Activated B cell treated with CpG ODN at 0.5 μM for 24 hours (primary cell): ENCODE results near the gene SPINT2. TPM values are rescaled to one million over a fixed set of nuclear protein-coding genes. Genes with fewer than 3 reads are reported as not detected.

Experiments used
- ATAC-seq: fragments of 200-7000 bp; cut with Tn5 transposase; one replicate; pipeline ENCODE4 v1.10.0; 2021; ENCODE audit warnings: low read depth, mild to moderate bottlenecking, moderate library complexity
- CTCF ChIA-PET: fragments of 350-600 bp; sonication (Branson Sonifier 250); formaldehyde crosslinking; loops from one replicate; lab custom pipeline; 2021; ENCODE audit warnings: antibody characterized with exemption; lab: Charles Lee
- POLR2A ChIA-PET: fragments of 350-600 bp; sonication (Branson Sonifier 250); formaldehyde crosslinking; loops from one replicate; lab custom pipeline; 2021; ENCODE audit warnings: antibody characterized with exemption; lab: Charles Lee
- DNase-seq: peaks from one replicate; pipeline ENCODE4 v3.0.0; 2022
- H3K27ac Mint-ChIP-seq: one replicate; pipeline ENCODE4 v1.8.0; 2020; ENCODE audit warnings: mixed read lengths
- H3K27me3 Mint-ChIP-seq: one replicate; pipeline ENCODE4 v1.8.0; 2021; ENCODE audit warnings: mixed read lengths
- H3K36me3 Mint-ChIP-seq: one replicate; pipeline ENCODE4 v1.8.0; 2021; ENCODE audit warnings: low read depth, mixed read lengths
- H3K4me1 Mint-ChIP-seq: one replicate; pipeline ENCODE4 v1.8.0; 2021; ENCODE audit warnings: mixed read lengths
- H3K4me3 Mint-ChIP-seq: one replicate; pipeline ENCODE4 v1.8.0; 2020; ENCODE audit warnings: mild to moderate bottlenecking, mixed read lengths
- H3K9me3 Mint-ChIP-seq: one replicate; pipeline ENCODE4 v1.8.0; 2020; ENCODE audit warnings: mixed read lengths
- intact Hi-C: fragments of 100-400 bp; cut with micrococcal nuclease; formaldehyde crosslinking; loops from one replicate; pipeline ENCODE4 v1.15.1; 2024
- total RNA-seq: library from RNA; stranded (reverse); gene quantifications from 2 replicates; pipeline ENCODE4 v1.2.3, GENCODE V29; 2022
- TF ChIP-seq, protein P1 (sequence below): fragments of 200-600 bp; IDR thresholded peaks from one replicate; pipeline ENCODE4 v1.8.0; 2022; ENCODE audit warnings: antibody characterized with exemption, mild to moderate bottlenecking

SPINT2 gene
- total RNA-seq, 1 donor from 2014 or later = 73.4 TPM

DNA sequence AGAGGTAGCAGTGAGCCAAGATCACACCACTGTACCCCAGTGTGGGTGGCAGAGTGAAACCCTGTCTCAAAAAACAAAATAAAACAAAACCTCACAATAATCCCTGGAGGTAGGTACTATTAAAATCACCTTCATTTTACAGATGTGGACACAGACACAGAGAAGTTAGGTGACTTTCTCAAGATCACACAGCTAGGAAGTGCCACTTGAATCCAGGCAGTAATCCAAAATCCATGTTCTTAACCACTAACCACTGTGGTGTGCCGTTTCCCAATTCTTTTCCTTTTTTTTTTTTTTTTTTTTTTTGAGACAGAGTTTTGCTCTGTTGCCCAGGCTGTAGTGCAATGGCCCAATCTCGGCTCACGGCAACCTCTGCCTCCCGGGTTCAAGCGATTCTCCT is 17.2 kb upstream of the SPINT2 start:
- Mint-ChIP-seq H3K27me3 (no peaks in the 10 kb centered on the region), H3K4me3 (no peak overlapping the region), H3K9me3 (no peaks in the 10 kb centered on the region), H3K36me3 (no peaks in the 10 kb centered on the region), H3K4me1 (peaks cover 40% of the 10 kb centered on the region), H3K27ac (no peak overlapping the region)
- DNase-seq (no peak), ATAC-seq (no peak)
- TF ChIP-seq, protein P1, sequence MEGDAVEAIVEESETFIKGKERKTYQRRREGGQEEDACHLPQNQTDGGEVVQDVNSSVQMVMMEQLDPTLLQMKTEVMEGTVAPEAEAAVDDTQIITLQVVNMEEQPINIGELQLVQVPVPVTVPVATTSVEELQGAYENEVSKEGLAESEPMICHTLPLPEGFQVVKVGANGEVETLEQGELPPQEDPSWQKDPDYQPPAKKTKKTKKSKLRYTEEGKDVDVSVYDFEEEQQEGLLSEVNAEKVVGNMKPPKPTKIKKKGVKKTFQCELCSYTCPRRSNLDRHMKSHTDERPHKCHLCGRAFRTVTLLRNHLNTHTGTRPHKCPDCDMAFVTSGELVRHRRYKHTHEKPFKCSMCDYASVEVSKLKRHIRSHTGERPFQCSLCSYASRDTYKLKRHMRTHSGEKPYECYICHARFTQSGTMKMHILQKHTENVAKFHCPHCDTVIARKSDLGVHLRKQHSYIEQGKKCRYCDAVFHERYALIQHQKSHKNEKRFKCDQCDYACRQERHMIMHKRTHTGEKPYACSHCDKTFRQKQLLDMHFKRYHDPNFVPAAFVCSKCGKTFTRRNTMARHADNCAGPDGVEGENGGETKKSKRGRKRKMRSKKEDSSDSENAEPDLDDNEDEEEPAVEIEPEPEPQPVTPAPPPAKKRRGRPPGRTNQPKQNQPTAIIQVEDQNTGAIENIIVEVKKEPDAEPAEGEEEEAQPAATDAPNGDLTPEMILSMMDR = no peak
- intact Hi-C loops = no loop called here
- POLR2A ChIA-PET = interaction anchor here (4.2 kb wide), 1 partner anchor 8 kb away, joined by 21 read pairs; the partner anchor contains the start of gene PPP1R14A
- CTCF ChIA-PET = interaction anchor here (0.9 to 2.2 kb wide), 4 partner anchors 8 to 88 kb away, joined by 3 to 6 read pairs (median 5); partner anchors contain the start of genes CATSPERG and PPP1R14A

DNA sequence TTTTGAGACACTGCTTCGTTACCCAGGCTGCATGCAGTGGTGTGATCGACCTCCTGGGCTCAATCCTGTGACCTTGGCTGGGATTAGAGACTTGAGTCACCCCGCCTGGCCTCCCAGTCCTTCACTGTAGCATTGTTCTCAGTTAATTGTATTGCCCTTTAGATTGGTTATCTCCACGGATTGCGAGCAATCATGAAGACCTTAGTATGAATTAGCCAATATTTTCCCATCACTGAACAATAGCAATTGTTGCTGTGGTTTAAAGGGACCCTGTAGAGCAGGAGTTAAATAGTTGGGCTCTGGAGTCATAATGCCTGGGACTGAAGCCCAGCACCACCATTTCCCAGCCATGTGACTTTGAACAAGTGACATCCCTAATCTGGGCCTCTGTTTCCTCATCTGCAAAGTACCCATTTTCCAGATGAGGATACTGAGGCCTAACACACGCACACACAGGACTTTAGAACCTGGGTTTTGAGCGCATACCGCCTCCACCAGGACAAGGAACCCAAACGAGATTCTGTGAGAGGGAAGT is 16.6 kb upstream of the SPINT2 start:
- no peaks in the 10 kb centered on the region for H3K36me3 Mint-ChIP-seq
- no peaks in the 10 kb centered on the region for H3K9me3 Mint-ChIP-seq
- no peak overlapping the region for H3K27ac Mint-ChIP-seq
- TF ChIP-seq, protein P1 = no peak
- POLR2A ChIA-PET = no interaction called here
- peaks cover 45% of the 10 kb centered on the region for H3K4me1 Mint-ChIP-seq
- intact Hi-C loops = no loop called here
- H3K4me3 Mint-ChIP-seq = no peak overlapping the region
- DNase-seq (no peak), ATAC-seq (no peak)
- no peaks in the 10 kb centered on the region for H3K27me3 Mint-ChIP-seq
- CTCF ChIA-PET = interaction anchor here (0.6 to 2.2 kb wide), 2 partner anchors 9 to 88 kb away, joined by 3 to 6 read pairs; partner anchors contain the start of gene CATSPERG

DNA sequence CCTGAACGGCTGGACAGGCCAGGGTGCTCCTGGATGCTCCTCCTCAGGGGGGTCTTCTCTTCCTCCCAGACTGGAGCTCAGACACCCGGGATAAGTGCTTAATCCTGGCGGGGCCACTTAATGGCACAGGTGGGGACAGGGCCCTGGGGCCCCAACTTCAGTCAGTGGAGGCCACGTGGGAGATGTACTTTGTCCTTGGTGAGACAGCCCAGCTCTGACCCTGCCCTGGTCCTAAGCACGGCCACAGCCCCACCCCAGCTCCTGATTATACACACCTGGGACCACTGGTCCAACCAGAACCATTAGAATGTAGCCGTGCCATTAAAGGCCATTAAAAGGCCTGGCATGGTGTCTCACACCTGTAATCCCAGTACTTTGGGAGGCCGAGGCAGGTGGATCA is 16.0 kb upstream of the SPINT2 start:
- ChIA-PET CTCF (interaction anchor here (0.6 kb wide), 1 partner anchor 8 kb away, joined by 3 read pairs; no protein-coding TSS in a partner anchor), POLR2A (interaction anchor here (0.6 kb wide), 1 partner anchor 79 kb away, joined by 3 read pairs; no protein-coding TSS in a partner anchor)
- peaks cover 48% of the 10 kb centered on the region for H3K4me1 Mint-ChIP-seq
- ATAC-seq = no peak
- no peaks in the 10 kb centered on the region for H3K9me3 Mint-ChIP-seq
- intact Hi-C loops = no loop called here
- TF ChIP-seq, protein P1 = no peak
- H3K4me3 Mint-ChIP-seq = no peak overlapping the region
- no peak for DNase-seq
- H3K27ac Mint-ChIP-seq = no peak overlapping the region
- no peaks in the 10 kb centered on the region for H3K27me3 Mint-ChIP-seq
- H3K36me3 Mint-ChIP-seq = no peaks in the 10 kb centered on the region

DNA sequence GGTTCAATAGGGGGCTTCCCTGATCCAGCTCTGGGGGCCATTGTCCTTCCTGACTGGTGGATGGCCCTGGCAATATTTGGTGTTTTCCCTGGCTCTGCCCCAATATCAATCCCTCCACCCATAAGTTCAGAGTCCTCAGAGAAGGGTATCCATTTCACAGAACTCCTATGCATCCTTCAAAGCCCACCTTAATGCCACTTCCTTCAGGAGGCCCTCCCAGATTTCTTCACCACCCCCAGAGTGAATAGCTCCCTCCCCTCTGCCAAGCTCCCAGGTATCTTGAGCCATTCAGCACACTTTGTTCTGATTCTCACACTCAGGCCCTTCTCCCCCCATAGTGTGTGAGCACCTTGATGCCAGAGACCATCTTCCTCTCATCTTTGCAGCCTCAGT is 13.9 kb upstream of the SPINT2 start:
- no peak for ATAC-seq
- H3K36me3 Mint-ChIP-seq = no peaks in the 10 kb centered on the region
- H3K4me3 Mint-ChIP-seq = no peak overlapping the region
- ChIA-PET CTCF (interaction anchor here (1.5 kb wide), 1 partner anchor 384 kb away, joined by 3 read pairs; no protein-coding TSS in a partner anchor), POLR2A (interaction anchor here (0.6 to 5.1 kb wide), 4 partner anchors 15 to 345 kb away, joined by 3 to 42 read pairs (median 6); partner anchors contain the start of genes PSMD8 and SPINT2)
- no peak overlapping the region for H3K27ac Mint-ChIP-seq
- H3K27me3 Mint-ChIP-seq = no peaks in the 10 kb centered on the region
- TF ChIP-seq, protein P1 = no peak
- no peaks in the 10 kb centered on the region for H3K9me3 Mint-ChIP-seq
- intact Hi-C loops = no loop called here
- peaks cover 58% of the 10 kb centered on the region for H3K4me1 Mint-ChIP-seq
- DNase-seq = no peak

DNA sequence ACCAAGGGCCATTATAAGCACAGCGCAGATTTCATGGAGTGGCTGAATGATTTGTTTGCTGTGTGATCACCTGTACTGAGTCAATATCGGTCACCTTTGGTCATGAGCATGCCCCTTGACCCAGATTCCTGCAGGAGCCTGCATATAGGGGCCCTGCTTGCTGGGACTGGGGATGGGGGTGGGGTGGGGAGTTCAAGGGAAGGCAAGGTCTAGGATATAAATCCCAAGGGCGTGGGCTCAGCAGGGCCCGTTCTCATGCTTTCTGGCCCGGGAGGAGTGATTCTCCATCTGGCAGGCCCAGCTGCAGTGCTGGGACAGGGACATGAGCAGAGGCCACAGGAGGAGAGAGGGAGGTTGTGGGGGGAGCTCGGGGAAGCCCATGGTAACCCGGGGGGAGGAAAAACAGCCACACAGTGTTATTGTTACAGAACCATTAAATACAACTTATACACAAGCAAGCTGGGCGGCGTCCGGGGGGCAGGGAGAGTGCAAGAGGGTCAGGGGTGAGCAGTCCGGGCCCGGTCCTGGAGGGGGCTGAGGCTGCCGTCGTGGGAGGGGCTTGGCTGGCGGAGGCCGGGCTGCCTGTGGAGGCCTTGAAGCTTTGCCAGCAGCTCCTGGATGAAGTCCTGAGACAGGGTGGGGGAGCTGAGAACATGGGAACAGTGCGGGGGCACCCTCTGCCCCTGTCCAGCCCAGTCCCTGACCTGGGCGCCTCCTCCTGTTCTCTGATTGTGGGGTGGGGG is 13.4 kb upstream of the SPINT2 start:
- Mint-ChIP-seq H3K27ac (no peak overlapping the region), H3K4me3 (peak overlapping the region; percentile 62), H3K27me3 (no peaks in the 10 kb centered on the region), H3K36me3 (no peaks in the 10 kb centered on the region), H3K4me1 (peaks cover 58% of the 10 kb centered on the region), H3K9me3 (no peaks in the 10 kb centered on the region)
- TF ChIP-seq, protein P1 = no peak
- intact Hi-C loops = no loop called here
- ATAC-seq (no peak), DNase-seq (no peak)
- CTCF ChIA-PET = interaction anchor here (1.5 to 1.8 kb wide), 2 partner anchors 16 to 384 kb away, joined by 3 to 5 read pairs; no protein-coding TSS in a partner anchor
- POLR2A ChIA-PET = interaction anchor here (0.5 to 5.1 kb wide), 3 partner anchors 14 to 124 kb away, joined by 3 to 42 read pairs (median 5); partner anchors contain the start of genes PSMD8 and SPINT2
